Measurements from ENCODE around the gene CERCAM.

GRCh38 chr9:128371630-128372117 lies 49.0 kb upstream of the CERCAM start:
- TF ChIP-seq CTCF (IDR thresholded peaks at IDR 0.05) (no peak), POLR2A (IDR thresholded peaks at IDR 0.05) (no peak)
